Retinal pigment epithelial cell (primary cell): ENCODE results near the gene NRSN1.
"Not testable (repeated sequence)": the region's sequence is repeated elsewhere in the genome, so short reads cannot be mapped to it uniquely, and the experiment has no call there.

Experiments
- DNase-seq: peaks from one replicate; pipeline ENCODE4 v3.0.0-alpha.2; 2010; ENCODE audit warnings: low read depth
- H3K4me3 ChIP-seq: 2 replicates; pipeline ENCODE4 v1.5.1; 2011; ENCODE audit warnings: mild to moderate bottlenecking, low read length, control low read depth, moderate library complexity
- CTCF ChIP-seq: conservative IDR thresholded peaks from 2 replicates; pipeline ENCODE4 v1.5.1; 2011; ENCODE audit warnings: low read depth, low read length, control low read depth, inconsistent platforms

The NRSN1 gene

GRCh38 chr6:24131751-24132150 is 5.7 kb downstream of the NRSN1 start:
- H3K4me3 ChIP-seq, result no peak overlapping the region
- TF ChIP-seq CTCF, result no peak
- no peak for DNase-seq

- no peak overlapping the region for H3K4me3 ChIP-seq
- no peak for DNase-seq
- no peak for TF ChIP-seq CTCF
Measured at GRCh38 chr6:24139080-24139479, 13.1 kb downstream of the NRSN1 start.

GRCh38 chr6:24139639-24140038 is 13.6 kb downstream of the NRSN1 start:
- no peak for TF ChIP-seq CTCF
- no peak for DNase-seq
- no peak overlapping the region for H3K4me3 ChIP-seq

- TF ChIP-seq CTCF, result no peak
- H3K4me3 ChIP-seq, result no peak overlapping the region
- no peak for DNase-seq
Measured at GRCh38 chr6:24140591-24140990, 14.6 kb downstream of the NRSN1 start.

GRCh38 chr6:24142733-24143132 is 16.7 kb downstream of the NRSN1 start:
- not testable (repeated sequence) for H3K4me3 ChIP-seq, DNase-seq

- no peak for DNase-seq
- H3K4me3 ChIP-seq, result no peak overlapping the region
- no peak for TF ChIP-seq CTCF
Measured at GRCh38 chr6:24145690-24146131, 19.7 kb downstream of the NRSN1 start.

GRCh38 chr6:24146871-24147270 is 20.9 kb downstream of the NRSN1 start:
- H3K4me3 ChIP-seq, result no peak overlapping the region
- no peak for TF ChIP-seq CTCF
- DNase-seq, result no peak

GRCh38 chr6:24147511-24148153 is 21.6 kb downstream of the NRSN1 start:
- H3K4me3 ChIP-seq, result no peak overlapping the region
- no peak for DNase-seq
- no peak for TF ChIP-seq CTCF
